GM19455 (cell line): ENCODE measurements around the gene CSRP1.
"Not testable (repeated sequence)": the region's sequence is repeated elsewhere in the genome, so short reads cannot be mapped to it uniquely, and the experiment has no call there.

Experiments
- ATAC-seq: cut with Tn5 transposase; IDR thresholded peaks from one replicate; pipeline ENCODE4 v1.9.1; 2021; ENCODE audit not compliant: unreplicated experiment

Gene CSRP1

GRCh38 chr1:201506557-201507359 lies at the start of gene CSRP1:
TSS of gene CSRP1 (minus strand) at chr1:201507123. CDS start at chr1:201496303, 10,820 bp downstream.
- peak; percentile 84 for ATAC-seq

- ATAC-seq, result no peak
Measured at GRCh38 chr1:201555593-201555945, 48.6 kb upstream of the CSRP1 start.

- ATAC-seq, result no peak
Measured at GRCh38 chr1:201554789-201555592, 48.1 kb upstream of the CSRP1 start.

- no peak for ATAC-seq
Measured at GRCh38 chr1:201554190-201554600, 47.3 kb upstream of the CSRP1 start.

- ATAC-seq, result no peak
Measured at GRCh38 chr1:201553496-201554189, 46.7 kb upstream of the CSRP1 start.

GRCh38 chr1:201552941-201553351 lies 46.0 kb upstream of the CSRP1 start:
- ATAC-seq, result no peak

GRCh38 chr1:201551877-201552731 lies 45.2 kb upstream of the CSRP1 start:
- ATAC-seq, result no peak

GRCh38 chr1:201551096-201551495 lies 44.2 kb upstream of the CSRP1 start:
- no peak for ATAC-seq

- ATAC-seq, result not testable (repeated sequence)
Measured at GRCh38 chr1:201549522-201549921, 42.6 kb upstream of the CSRP1 start.

GRCh38 chr1:201545851-201546492 lies 39.0 kb upstream of the CSRP1 start:
- no peak for ATAC-seq

- no peak for ATAC-seq
Measured at GRCh38 chr1:201544710-201545109, 37.8 kb upstream of the CSRP1 start.

GRCh38 chr1:201543871-201544642 lies 37.1 kb upstream of the CSRP1 start:
- ATAC-seq, result no peak

GRCh38 chr1:201542309-201543035 lies 35.5 kb upstream of the CSRP1 start:
- ATAC-seq, result no peak

GRCh38 chr1:201540846-201541735 lies 34.2 kb upstream of the CSRP1 start:
- ATAC-seq, result no peak

- ATAC-seq, result no peak
Measured at GRCh38 chr1:201539561-201540431, 32.9 kb upstream of the CSRP1 start.

GRCh38 chr1:201538612-201539551 lies 32.0 kb upstream of the CSRP1 start, which contains the start of gene NAV1:
TSS of gene NAV1 (plus strand) at chr1:201539127. CDS start at chr1:201622885, 83,758 bp downstream.
- ATAC-seq, result no peak
